ENCODE results near the gene TEX261.

The TEX261 gene

DNA sequence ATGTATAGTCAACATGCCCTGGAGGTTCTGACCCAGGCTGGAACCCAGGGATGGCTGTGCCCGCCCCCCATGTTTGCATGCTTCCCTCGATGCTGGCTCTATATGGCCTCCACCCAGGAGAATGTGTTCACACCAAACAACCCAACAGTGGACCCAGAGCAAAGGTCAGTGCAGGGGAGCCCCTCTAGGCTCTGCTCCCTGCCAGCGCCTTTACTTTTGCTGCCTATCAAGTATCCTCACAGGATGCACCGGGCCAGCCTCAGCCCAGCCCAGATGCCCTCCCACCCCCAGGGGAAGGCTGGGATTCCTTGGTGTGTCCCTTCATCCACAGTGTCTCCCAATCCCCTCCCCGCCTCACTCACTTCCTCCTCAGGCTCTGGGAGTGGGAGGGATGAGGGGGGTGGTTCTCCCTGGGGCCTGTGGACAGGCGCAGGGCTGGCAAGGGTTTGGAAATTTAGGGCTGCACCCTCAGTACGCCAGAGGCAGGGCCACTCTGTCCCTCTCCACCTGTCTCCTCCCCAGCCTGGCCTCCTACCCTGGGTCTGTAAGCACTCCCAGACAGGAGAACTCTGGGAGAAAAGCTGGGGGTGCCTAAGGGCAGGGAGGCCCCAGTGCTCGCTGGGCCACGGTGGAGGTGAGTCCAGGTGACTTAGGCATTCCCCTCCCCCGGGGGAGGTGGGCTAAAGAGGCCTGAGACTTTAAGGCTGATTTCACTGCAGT lies 56.6 kb downstream of the TEX261 start:
- Mint-ChIP-seq H3K27me3 (peaks cover 53% of the 10 kb centered on the region), H3K4me3 (no peak overlapping the region), H3K4me1 (ENCODE audit: low read depth) (peaks cover 8% of the 10 kb centered on the region), H3K36me3 (ENCODE audit: low read depth) (no peaks in the 10 kb centered on the region), H3K27ac (no peak overlapping the region), H3K9me3 (no peaks in the 10 kb centered on the region)
- intact Hi-C loops (cut with micrococcal nuclease), result no loop called here

DNA sequence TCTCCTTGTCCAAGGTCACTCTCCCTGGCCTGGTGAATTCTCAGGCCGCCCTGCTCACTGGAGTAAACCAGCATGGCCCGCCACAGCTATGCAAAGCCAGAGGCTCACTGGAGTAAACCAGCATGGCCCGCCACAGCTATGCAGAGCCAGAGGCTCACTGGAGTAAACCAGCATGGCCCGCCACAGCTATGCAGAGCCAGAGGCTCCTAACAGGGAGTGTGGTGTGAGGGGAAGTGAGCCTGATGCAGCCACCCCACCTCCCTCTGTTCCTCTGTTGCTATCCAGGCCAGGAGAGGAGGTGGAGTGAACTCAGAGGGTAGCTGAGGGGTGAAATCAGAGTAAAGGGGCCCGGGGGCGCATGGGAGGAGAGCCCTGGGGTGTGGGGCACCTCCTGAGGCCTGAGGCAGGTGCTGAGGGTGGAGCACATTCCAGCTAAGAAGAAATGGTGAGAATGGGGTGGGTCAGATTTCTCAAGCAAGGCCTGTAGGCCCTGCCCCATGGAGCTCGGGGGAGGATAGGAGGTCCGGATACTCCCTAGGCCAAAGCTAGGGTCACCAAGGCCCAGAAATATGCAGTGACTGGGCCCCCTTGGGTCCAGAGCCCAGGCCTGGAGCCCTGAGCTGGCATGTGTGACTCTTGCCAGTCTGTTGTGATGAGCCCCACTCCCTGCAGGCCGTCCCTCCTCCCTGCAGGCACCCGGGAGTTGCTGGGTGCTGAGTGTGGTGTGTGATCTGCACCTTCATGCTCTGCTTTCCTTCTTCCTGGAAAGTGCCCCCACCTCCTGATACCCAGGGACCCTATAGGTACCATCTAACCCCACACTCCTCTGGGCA lies 57.5 kb downstream of the TEX261 start:
- Mint-ChIP-seq H3K36me3 (ENCODE audit: low read depth) (no peaks in the 10 kb centered on the region), H3K9me3 (no peaks in the 10 kb centered on the region), H3K27ac (no peak overlapping the region), H3K4me3 (no peak overlapping the region), H3K27me3 (peaks cover 52% of the 10 kb centered on the region), H3K4me1 (ENCODE audit: low read depth) (peaks cover 5% of the 10 kb centered on the region)
- intact Hi-C loops (cut with micrococcal nuclease), result no loop called here

DNA sequence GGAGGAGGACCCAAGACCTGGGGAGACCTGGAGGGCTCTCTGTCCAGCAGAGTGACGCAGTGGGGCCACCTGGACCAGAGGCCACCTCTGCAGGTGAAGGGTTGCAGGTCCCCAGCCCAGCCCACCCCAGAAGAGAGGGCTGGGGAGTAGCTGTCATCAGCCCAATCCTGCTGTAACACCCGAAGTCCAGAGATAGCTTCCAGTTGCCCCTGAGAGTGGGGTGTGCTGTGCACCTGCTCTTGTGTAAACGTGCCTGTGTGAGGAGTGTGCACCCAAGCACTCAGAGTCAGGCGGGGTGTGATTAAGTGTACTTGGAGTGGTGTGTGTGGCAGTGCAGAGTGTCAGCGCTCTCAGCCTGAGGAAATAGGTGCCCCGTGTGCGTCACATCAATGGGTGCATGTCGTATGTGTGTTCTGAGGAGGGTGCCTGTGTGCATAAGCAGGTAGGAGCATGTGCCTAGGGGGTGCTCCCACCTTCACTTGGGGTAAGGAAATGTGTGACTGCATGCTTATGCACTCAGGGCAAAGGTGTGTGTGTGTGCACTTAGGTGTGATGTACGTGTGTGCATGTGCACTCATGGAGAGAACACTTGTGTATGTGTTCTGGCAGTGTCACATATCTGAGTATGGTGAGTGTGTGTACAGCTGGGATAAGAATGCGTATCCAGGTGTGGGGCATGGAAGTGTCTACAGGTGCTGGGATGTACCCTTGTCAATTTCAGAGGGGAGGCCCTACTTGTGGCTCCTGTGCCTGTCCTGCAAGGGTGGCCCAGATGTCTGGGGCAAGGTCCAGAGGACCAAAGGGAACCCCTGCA lies 58.3 kb downstream of the TEX261 start:
- no peaks in the 10 kb centered on the region for H3K36me3 Mint-ChIP-seq (ENCODE audit: low read depth)
- H3K4me1 Mint-ChIP-seq (ENCODE audit: low read depth), result peaks cover 5% of the 10 kb centered on the region
- intact Hi-C loops (cut with micrococcal nuclease), result no loop called here
- peaks cover 47% of the 10 kb centered on the region for H3K27me3 Mint-ChIP-seq
- no peaks in the 10 kb centered on the region for H3K9me3 Mint-ChIP-seq
- no peak overlapping the region for H3K4me3 Mint-ChIP-seq
- H3K27ac Mint-ChIP-seq, result no peak overlapping the region

All from dendritic cell treated with granulocyte-macrophage colony-stimulating factor and Interleukin-4, amounts not matched to agents 40 ng/mL and 50 ng/mL, for 4 days (primary cell).